Body of pancreas (tissue), 4 donors: ENCODE results near the gene ANKRD9. TPM values are rescaled to one million over a fixed set of nuclear protein-coding genes. Genes with fewer than 3 reads are reported as not detected.
A peak's percentile ranks its signal among the peaks of the same experiment; 100 is the strongest.

Experiments
- ATAC-seq: fragments of 150-250 bp; one replicate; pipeline ENCODE4 v1.9.1; 2016
- DNase-seq, 4 donors: peaks; one replicate each; pipeline ENCODE4 v3.0.0-alpha.2; 2019
- H3K27ac ChIP-seq, 4 donors: fragments of 200-600 bp; sonication (generic); 1 replicate in 3 of 4; 2 replicates in 1 of 4; pipeline versions ENCODE4 v1.5.1 to v1.6.1; 2016 to 2019; ENCODE audit warnings: mild to moderate bottlenecking in 1 of 4, mixed read lengths in 1 of 4, moderate library complexity in 1 of 4
- H3K27me3 ChIP-seq, 2 donors: fragments of 200-600 bp; sonication (generic); one replicate each; pipeline ENCODE4 v1.6.0; 2016; ENCODE audit warnings: mild to moderate bottlenecking in 1 of 2
- H3K36me3 ChIP-seq, 2 donors: fragments of 200-600 bp; sonication (generic); replicated peaks in 1 of 2; 2 replicates each; pipeline ENCODE4 v1.5.1; 2016; ENCODE audit warnings: low read depth in 2 of 2; ENCODE audit not compliant: insufficient read depth in 1 of 2
- H3K4me1 ChIP-seq: fragments of 200-600 bp; sonication (generic); one replicate; pipeline ENCODE4 v1.6.0; 2016
- H3K4me3 ChIP-seq, 2 donors: fragments of 200-600 bp; sonication (generic); 1 replicate in 1 of 2; 2 replicates in 1 of 2; pipeline ENCODE4 v1.5.1; 2016 to 2019
- H3K9me3 ChIP-seq, 3 donors: fragments of 200-600 bp; sonication (generic); 1 replicate in 2 of 3; 2 replicates in 1 of 3; pipeline ENCODE4 v1.5.1; 2016
- POLR2A ChIP-seq, 3 donors: fragments of 450-650 bp; IDR thresholded peaks; one replicate each; pipeline ENCODE4 v1.6.1; 2016; ENCODE audit warnings: antibody characterized with exemption in 3 of 3, mild to moderate bottlenecking in 2 of 3
- WGBS, 2 donors: methylation state at CpG; one replicate each; pipeline ENCODE4 v1.1.5; 2017; 5-methylcytosine and 5-hydroxymethylcytosine counted together
- intact Hi-C: fragments of 100-400 bp; cut with DNase I; formaldehyde crosslinking; loops from one replicate; pipeline ENCODE4 v1.15.1; 2023
- total RNA-seq, 2 donors: library from RNA; depleted of rRNA; stranded (reverse); fragments of >200 nt; gene quantifications; one replicate each; pipeline ENCODE4 v1.1.0, GENCODE V29; 2016
- TF ChIP-seq, protein P1 (sequence below), 7 experiments: fragments of 450-650 bp in 4 of 7; fragments of 200-600 bp in 3 of 7; sonication (generic) in 3 of 7; IDR thresholded peaks; one replicate each; pipeline ENCODE4 v1.5.1; 2016 to 2019; ENCODE audit warnings: antibody characterized with exemption in 7 of 7

ANKRD9 gene
- total RNA-seq, 2 donors from 2014 or later, result 49.8 to 87.7 TPM

- H3K36me3 ChIP-seq, result no peaks in the 10 kb centered on the region
- H3K9me3 ChIP-seq, result no peaks in the 10 kb centered on the region
- 96 to 98% methylated on average over 7 to 11 of the region's 11 CpGs for WGBS, 2 donors
- H3K27me3 ChIP-seq, result no peaks in the 10 kb centered on the region
- DNase-seq (no peak), ATAC-seq (no peak)
- intact Hi-C loops, result no loop called here
- TF ChIP-seq, protein P1, sequence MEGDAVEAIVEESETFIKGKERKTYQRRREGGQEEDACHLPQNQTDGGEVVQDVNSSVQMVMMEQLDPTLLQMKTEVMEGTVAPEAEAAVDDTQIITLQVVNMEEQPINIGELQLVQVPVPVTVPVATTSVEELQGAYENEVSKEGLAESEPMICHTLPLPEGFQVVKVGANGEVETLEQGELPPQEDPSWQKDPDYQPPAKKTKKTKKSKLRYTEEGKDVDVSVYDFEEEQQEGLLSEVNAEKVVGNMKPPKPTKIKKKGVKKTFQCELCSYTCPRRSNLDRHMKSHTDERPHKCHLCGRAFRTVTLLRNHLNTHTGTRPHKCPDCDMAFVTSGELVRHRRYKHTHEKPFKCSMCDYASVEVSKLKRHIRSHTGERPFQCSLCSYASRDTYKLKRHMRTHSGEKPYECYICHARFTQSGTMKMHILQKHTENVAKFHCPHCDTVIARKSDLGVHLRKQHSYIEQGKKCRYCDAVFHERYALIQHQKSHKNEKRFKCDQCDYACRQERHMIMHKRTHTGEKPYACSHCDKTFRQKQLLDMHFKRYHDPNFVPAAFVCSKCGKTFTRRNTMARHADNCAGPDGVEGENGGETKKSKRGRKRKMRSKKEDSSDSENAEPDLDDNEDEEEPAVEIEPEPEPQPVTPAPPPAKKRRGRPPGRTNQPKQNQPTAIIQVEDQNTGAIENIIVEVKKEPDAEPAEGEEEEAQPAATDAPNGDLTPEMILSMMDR (IDR thresholded peaks at IDR 0.05), result no peak
- no peak for TF ChIP-seq POLR2A (IDR thresholded peaks at IDR 0.05)
- no peak overlapping the region for H3K27ac ChIP-seq
- peaks cover 24% of the 10 kb centered on the region for H3K4me1 ChIP-seq
- H3K4me3 ChIP-seq, result no peak overlapping the region
Measured at GRCh38 chr14:102506626-102506925, 3.0 kb downstream of the ANKRD9 start.

DNA sequence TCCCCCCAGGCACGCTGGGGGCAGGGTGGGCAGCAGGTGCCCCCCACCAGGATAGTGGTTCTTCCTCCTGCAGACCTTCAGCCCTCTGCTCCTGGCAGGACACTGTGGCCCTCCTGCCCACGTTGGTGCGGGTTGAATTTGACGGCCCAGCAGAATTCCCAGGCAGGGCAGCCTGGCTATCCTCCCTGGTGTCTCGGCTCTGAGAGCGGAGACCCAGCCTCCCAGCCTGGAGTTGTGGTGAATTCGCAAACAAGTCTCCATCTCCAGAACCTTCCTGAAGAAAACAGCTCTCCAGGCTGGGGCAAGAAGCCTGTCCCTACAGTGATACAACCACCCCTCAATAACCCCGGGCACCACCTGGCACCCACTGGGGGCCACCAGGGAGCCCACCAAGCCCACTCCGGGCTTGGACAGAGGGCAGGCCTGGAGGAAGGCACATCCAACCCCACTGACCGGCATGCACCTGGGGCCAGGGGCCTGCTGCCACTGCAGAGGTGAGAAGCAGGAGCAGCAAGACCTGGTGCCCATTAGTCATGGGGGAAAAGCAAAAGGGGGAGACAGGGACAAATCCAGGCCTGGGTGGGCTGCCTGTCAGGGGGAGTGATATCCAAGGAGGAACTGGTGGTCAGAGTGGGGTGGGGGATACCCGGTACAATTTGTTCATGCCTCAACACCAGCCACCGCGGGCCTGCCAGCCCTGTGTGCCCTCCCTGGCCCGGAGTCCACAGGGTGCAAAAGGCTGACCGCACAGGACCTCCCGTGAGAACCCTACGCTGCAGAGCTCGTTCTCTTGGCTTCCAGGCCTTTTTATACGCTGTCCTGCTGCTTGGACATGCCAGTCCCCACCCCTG, 3.6 kb downstream of the ANKRD9 start:
- Histone ChIP-seq H3K27me3 (no peaks in the 10 kb centered on the region), H3K27ac (no peak overlapping the region), H3K36me3 (no peaks in the 10 kb centered on the region), H3K9me3 (no peaks in the 10 kb centered on the region), H3K4me1 (peaks cover 24% of the 10 kb centered on the region), H3K4me3 (no peak overlapping the region)
- intact Hi-C loops, result no loop called here
- ATAC-seq (no peak), DNase-seq (no peak)
- WGBS, 2 donors, result 90 to 93% methylated on average over 4 to 19 of the region's 19 CpGs
- TF ChIP-seq POLR2A (IDR thresholded peaks at IDR 0.05), result no peak
- TF ChIP-seq, protein P1 (IDR thresholded peaks at IDR 0.05), result no peak

GRCh38 chr14:102505000-102505619, 4.5 kb downstream of the ANKRD9 start:
- no peaks in the 10 kb centered on the region for H3K36me3 ChIP-seq
- 88% methylated on average over 6 of the region's 7 CpGs; no CpG with 5 or more reads in 1 of the 2 donors for WGBS, 2 donors
- no peak for TF ChIP-seq POLR2A (IDR thresholded peaks at IDR 0.05)
- TF ChIP-seq, protein P1 (IDR thresholded peaks at IDR 0.05), result no peak
- no peaks in the 10 kb centered on the region for H3K9me3 ChIP-seq
- intact Hi-C loops, result no loop called here
- no peak for ATAC-seq
- no peak for DNase-seq
- H3K27me3 ChIP-seq, result no peaks in the 10 kb centered on the region
- peaks cover 15% of the 10 kb centered on the region for H3K4me1 ChIP-seq
- H3K27ac ChIP-seq, result peak overlapping the region in 1 of 4 donors; percentile 3
- H3K4me3 ChIP-seq, result no peak overlapping the region

DNA sequence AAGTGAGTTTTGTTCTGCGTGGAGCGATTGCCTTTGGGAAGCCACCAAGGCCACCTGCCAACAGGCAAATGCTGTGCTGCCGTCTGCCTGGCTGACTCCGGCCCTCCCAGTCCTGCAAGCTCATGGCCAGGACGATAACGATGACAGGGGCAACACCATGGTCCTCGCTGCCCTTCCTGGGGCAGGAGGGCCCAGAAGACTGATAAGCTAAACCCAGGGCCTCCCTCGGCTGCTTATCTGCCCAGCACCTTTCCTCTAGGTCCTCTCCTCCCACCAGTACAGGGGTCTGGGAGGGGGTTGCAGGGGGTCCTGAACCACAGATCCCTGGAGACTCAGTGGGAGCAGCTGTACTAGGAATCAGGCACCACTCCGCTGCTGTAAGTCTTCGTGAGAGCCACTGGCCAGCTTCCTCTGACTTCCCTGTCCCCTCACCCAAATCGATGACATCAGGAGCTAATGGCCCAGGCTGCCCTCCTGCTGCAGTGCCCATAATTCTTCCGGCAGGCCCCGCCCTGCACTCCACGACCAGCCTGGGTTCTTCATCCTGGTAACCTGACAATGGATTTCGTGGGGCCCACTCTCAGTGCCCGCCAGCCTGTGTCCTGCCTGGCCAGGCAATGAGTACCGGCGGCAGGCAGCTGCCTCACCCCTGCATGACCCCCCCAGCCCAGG, 5.1 kb downstream of the ANKRD9 start:
- ATAC-seq (no peak), DNase-seq (no peak)
- Histone ChIP-seq H3K4me1 (peaks cover 13% of the 10 kb centered on the region), H3K9me3 (no peaks in the 10 kb centered on the region), H3K4me3 (no peak overlapping the region), H3K36me3 (no peaks in the 10 kb centered on the region), H3K27me3 (no peaks in the 10 kb centered on the region), H3K27ac (peak overlapping the region in 1 of 4 donors; percentile 3)
- TF ChIP-seq, protein P1 (IDR thresholded peaks at IDR 0.05), result no peak
- TF ChIP-seq POLR2A (IDR thresholded peaks at IDR 0.05), result no peak
- WGBS, 2 donors, result 68% methylated on average over 15 of the region's 18 CpGs; no CpG with 5 or more reads in 1 of the 2 donors
- intact Hi-C loops, result no loop called here
